Common myeloid progenitor, CD34-positive (primary cell): ENCODE measurements around the gene ANKRD10.
A peak's percentile ranks its signal among the peaks of the same experiment; 100 is the strongest.
"Not testable (repeated sequence)": the region's sequence is repeated elsewhere in the genome, so short reads cannot be mapped to it uniquely, and the experiment has no call there.

Source experiments
- CTCF ChIA-PET: fragments of 350-600 bp; sonication (Branson Sonifier 250); formaldehyde crosslinking; loops from one replicate; lab custom pipeline; 2021; ENCODE audit warnings: antibody characterized with exemption; lab: Charles Lee
- POLR2A ChIA-PET: fragments of 350-600 bp; sonication (Branson Sonifier 250); formaldehyde crosslinking; loops from one replicate; lab custom pipeline; 2021; ENCODE audit warnings: antibody characterized with exemption; lab: Charles Lee
- DNase-seq, 3 donors: peaks; one replicate each; pipeline versions ENCODE4 v3.0.0 to v3.0.0-alpha.2; 2013
- H3K27ac ChIP-seq, 2 experiments: 1 replicate in 1 of 2; 2 replicates in 1 of 2; pipeline ENCODE4 v1.7.0; 2013; ENCODE audit warnings: inconsistent platforms in 2 of 2, low read length in 2 of 2, mild to moderate bottlenecking in 2 of 2, low read depth in 1 of 2, moderate library complexity in 1 of 2; ENCODE audit not compliant: severe bottlenecking in 2 of 2, insufficient read depth in 1 of 2, poor library complexity in 1 of 2
- H3K27me3 ChIP-seq, 5 experiments: replicated peaks in 2 of 5; 1 replicate in 3 of 5; 2 replicates in 2 of 5; pipeline versions ENCODE4 v1.6.1 to v1.7.0; 2013; ENCODE audit warnings: low read length in 4 of 5, mild to moderate bottlenecking in 2 of 5, moderate library complexity in 2 of 5, inconsistent platforms in 1 of 5; ENCODE audit not compliant: insufficient read depth in 5 of 5, control insufficient read depth in 4 of 5
- H3K36me3 ChIP-seq, 4 experiments: 1 replicate in 2 of 4; 2 replicates in 2 of 4; pipeline versions ENCODE4 v1.6.1 to v1.7.0; 2013; ENCODE audit warnings: low read length in 3 of 4, control low read depth in 1 of 4, mild to moderate bottlenecking in 1 of 4; ENCODE audit not compliant: control insufficient read depth in 4 of 4, insufficient read depth in 4 of 4
- H3K4me1 ChIP-seq, 4 experiments: 1 replicate in 3 of 4; 2 replicates in 1 of 4; pipeline versions ENCODE4 v1.6.1 to v1.7.1; 2013; ENCODE audit warnings: low read length in 3 of 4, mild to moderate bottlenecking in 3 of 4, control low read depth in 1 of 4, inconsistent platforms in 1 of 4, moderate library complexity in 1 of 4; ENCODE audit not compliant: control insufficient read depth in 4 of 4, insufficient read depth in 4 of 4; ENCODE audit errors: control extremely low read depth in 1 of 4
- H3K4me3 ChIP-seq, 7 experiments: 1 replicate in 4 of 7; 2 replicates in 3 of 7; pipeline versions ENCODE4 v1.5.1 to v1.7.0; 2013; ENCODE audit warnings: mild to moderate bottlenecking in 7 of 7, low read length in 6 of 7, moderate library complexity in 6 of 7, inconsistent platforms in 2 of 7, low read depth in 2 of 7, control low read depth in 1 of 7; ENCODE audit not compliant: insufficient read depth in 4 of 7, control insufficient read depth in 1 of 7; ENCODE audit errors: extremely low read depth in 1 of 7
- H3K9me3 ChIP-seq, 5 experiments: 1 replicate in 4 of 5; 2 replicates in 1 of 5; pipeline versions ENCODE4 v1.6.1 to v1.7.1; 2013; ENCODE audit warnings: low read length in 4 of 5, mild to moderate bottlenecking in 2 of 5, inconsistent platforms in 1 of 5, low read depth in 1 of 5, moderate library complexity in 1 of 5; ENCODE audit not compliant: control insufficient read depth in 4 of 5, insufficient read depth in 2 of 5; ENCODE audit errors: control extremely low read depth in 1 of 5
- WGBS: methylation state at CpG from one replicate; pipeline ENCODE4 v1.1.5; 2013; ENCODE audit not compliant: insufficient coverage; 5-methylcytosine and 5-hydroxymethylcytosine counted together

The ANKRD10 gene

GRCh38 chr13:110952135-110952534 is 37.3 kb upstream of the ANKRD10 start:
- DNase-seq, POLR2A ChIA-PET, H3K27ac ChIP-seq, H3K36me3 ChIP-seq, H3K9me3 ChIP-seq, H3K27me3 ChIP-seq, H3K4me1 ChIP-seq, H3K4me3 ChIP-seq, CTCF ChIA-PET: not testable (repeated sequence)
- no CpG with 5 or more reads among the region's 6 CpGs for WGBS

GRCh38 chr13:110950819-110951570 is 36.1 kb upstream of the ANKRD10 start:
- no peak for DNase-seq
- no peaks in the 10 kb centered on the region for H3K9me3 ChIP-seq
- no peaks in the 10 kb centered on the region for H3K4me1 ChIP-seq
- H3K27me3 ChIP-seq = peaks cover 0 to 2% (median 0%) of the 10 kb centered on the region in 5 experiments
- H3K4me3 ChIP-seq = no peak overlapping the region
- H3K27ac ChIP-seq = no peak overlapping the region
- WGBS = 93% methylated on average over 6 of the region's 8 CpGs
- no peaks in the 10 kb centered on the region for H3K36me3 ChIP-seq
- ChIA-PET CTCF (no interaction called here), POLR2A (no interaction called here)

DNA sequence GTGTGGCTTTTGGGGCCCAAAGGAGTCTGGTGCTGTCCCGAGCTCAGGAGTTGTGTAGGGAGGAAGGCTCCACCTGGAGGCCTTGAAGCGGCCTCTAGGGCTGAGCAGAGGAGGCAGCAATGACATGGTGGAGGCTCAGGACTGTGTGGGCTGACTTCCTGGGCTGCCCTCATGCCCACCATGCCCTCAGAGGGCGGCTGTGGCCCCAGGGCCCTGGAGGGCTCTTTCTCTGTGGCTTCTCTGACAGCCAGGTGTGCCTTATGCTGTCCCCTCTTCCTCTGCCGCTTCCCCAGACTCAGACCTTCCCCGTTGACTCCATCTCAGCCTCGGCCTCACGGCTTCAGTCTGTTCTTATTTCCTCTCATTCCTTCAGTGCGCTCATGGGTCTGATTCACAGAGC is 35.5 kb upstream of the ANKRD10 start:
- Histone ChIP-seq H3K27me3 (peaks cover 0 to 2% (median 0%) of the 10 kb centered on the region in 5 experiments), H3K27ac (no peak overlapping the region), H3K4me1 (no peaks in the 10 kb centered on the region), H3K4me3 (no peak overlapping the region), H3K36me3 (no peaks in the 10 kb centered on the region), H3K9me3 (no peaks in the 10 kb centered on the region)
- WGBS = 92% methylated on average over 6 of the region's 8 CpGs
- DNase-seq = no peak
- ChIA-PET CTCF (no interaction called here), POLR2A (no interaction called here)

DNA sequence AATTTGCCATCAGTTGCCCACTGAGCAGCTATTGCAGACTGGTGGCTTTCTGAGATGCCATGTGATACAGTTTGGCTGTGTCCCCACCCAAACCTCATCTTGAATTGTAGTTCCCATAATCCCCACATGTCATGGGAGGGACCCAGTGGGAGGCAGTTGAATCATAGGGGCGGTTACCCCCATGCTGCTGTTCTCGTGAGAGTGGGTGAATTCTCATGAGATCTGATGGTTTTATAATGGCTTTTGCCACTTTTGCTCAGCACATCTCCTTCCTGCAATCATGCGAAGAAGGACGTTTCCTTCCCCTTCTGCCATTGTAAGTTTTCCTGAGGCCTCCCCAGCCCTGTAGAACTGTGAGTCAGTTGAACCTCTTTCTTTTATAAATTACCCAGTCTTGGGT is 34.8 kb upstream of the ANKRD10 start:
- H3K4me1 ChIP-seq = no peaks in the 10 kb centered on the region
- no peaks in the 10 kb centered on the region for H3K36me3 ChIP-seq
- ChIA-PET POLR2A (no interaction called here), CTCF (no interaction called here)
- no peaks in the 10 kb centered on the region for H3K9me3 ChIP-seq
- H3K27ac ChIP-seq = no peak overlapping the region
- DNase-seq = peak in 1 of 3 donors; percentile 5
- WGBS = 55% methylated on average over 2 of the region's 4 CpGs
- H3K4me3 ChIP-seq = no peak overlapping the region
- peaks cover 0 to 2% (median 0%) of the 10 kb centered on the region in 5 experiments for H3K27me3 ChIP-seq

DNA sequence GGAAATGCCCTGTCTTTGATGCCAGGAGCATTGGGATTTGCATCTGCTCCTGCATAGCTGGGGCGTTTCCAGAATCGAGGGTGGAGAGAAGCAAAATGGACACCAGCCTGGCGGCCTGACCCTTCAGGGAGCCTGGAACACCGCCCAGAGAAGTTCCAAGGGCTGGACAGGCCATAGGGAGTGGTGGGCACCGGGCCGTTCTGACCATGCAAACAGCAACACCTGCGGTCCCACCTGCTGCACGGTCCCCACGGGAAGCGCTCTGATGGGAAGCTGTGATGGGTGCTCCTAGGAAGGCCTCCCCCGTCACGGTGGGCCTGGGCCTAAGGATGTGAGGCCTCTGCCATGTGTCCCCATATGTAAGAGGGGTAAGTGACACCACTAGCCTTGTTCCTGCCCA is 34.2 kb upstream of the ANKRD10 start:
- H3K27me3 ChIP-seq = peaks cover 0 to 2% (median 0%) of the 10 kb centered on the region in 5 experiments
- H3K4me3 ChIP-seq = no peak overlapping the region
- H3K9me3 ChIP-seq = no peaks in the 10 kb centered on the region
- ChIA-PET POLR2A (no interaction called here), CTCF (no interaction called here)
- H3K4me1 ChIP-seq = no peaks in the 10 kb centered on the region
- H3K27ac ChIP-seq = no peak overlapping the region
- H3K36me3 ChIP-seq = no peaks in the 10 kb centered on the region
- WGBS = 95% methylated on average over 12 of the region's 12 CpGs
- DNase-seq = no peak

GRCh38 chr13:110947338-110947737 is 32.5 kb upstream of the ANKRD10 start:
- H3K27me3 ChIP-seq, DNase-seq, POLR2A ChIA-PET, H3K4me3 ChIP-seq, CTCF ChIA-PET, H3K36me3 ChIP-seq, H3K4me1 ChIP-seq, H3K27ac ChIP-seq, H3K9me3 ChIP-seq: not testable (repeated sequence)
- WGBS = no CpG with 5 or more reads among the region's 10 CpGs

DNA sequence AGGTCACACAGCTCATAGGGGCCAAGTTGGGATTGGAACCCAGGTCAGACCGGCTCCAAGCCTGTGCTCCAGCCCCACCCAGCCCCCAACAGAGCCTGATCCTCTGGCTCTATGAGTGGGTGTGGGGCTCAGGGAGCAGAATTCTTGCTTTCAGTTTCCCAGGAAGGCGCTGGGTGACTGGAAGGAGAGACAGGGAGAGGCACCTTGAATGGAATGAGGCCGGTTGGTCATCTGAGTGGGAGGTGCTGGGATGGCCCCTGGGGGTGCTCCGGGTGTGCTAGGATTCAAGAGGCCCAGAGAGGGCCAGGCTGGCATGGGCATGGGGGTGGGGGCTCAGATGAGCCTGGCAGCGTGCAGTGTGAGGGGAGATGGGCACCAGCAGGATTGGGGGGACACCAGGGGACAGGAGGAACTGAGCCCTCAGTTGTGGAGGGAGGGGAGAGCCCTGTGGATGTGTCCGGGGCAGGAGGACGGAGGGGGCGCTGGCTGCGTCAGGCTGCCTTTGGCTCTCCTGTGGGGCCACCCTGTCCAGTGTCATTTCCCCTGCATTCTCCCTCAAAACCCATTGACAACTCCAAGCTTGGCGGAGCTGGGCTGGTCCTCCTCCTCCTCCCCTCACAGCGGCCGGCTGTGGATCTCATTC is 31.2 kb upstream of the ANKRD10 start:
- no peaks in the 10 kb centered on the region for H3K4me1 ChIP-seq
- H3K36me3 ChIP-seq = no peaks in the 10 kb centered on the region
- ChIA-PET CTCF (no interaction called here), POLR2A (no interaction called here)
- no peaks in the 10 kb centered on the region for H3K9me3 ChIP-seq
- H3K27ac ChIP-seq = no peak overlapping the region
- peaks cover 0 to 2% (median 0%) of the 10 kb centered on the region in 5 experiments for H3K27me3 ChIP-seq
- DNase-seq = no peak
- H3K4me3 ChIP-seq = no peak overlapping the region
- 94% methylated on average over 7 of the region's 12 CpGs for WGBS
